ENCODE data around the gene GPC6. TPM values are rescaled to one million over a fixed set of nuclear protein-coding genes. Genes with fewer than 3 reads are reported as not detected.
"Not testable (repeated sequence)": the region's sequence is repeated elsewhere in the genome, so short reads cannot be mapped to it uniquely, and the experiment has no call there.

Gene GPC6
- polyA plus RNA-seq, 4 donors, result 47.9 to 66.1 (median 61.3) TPM

DNA sequence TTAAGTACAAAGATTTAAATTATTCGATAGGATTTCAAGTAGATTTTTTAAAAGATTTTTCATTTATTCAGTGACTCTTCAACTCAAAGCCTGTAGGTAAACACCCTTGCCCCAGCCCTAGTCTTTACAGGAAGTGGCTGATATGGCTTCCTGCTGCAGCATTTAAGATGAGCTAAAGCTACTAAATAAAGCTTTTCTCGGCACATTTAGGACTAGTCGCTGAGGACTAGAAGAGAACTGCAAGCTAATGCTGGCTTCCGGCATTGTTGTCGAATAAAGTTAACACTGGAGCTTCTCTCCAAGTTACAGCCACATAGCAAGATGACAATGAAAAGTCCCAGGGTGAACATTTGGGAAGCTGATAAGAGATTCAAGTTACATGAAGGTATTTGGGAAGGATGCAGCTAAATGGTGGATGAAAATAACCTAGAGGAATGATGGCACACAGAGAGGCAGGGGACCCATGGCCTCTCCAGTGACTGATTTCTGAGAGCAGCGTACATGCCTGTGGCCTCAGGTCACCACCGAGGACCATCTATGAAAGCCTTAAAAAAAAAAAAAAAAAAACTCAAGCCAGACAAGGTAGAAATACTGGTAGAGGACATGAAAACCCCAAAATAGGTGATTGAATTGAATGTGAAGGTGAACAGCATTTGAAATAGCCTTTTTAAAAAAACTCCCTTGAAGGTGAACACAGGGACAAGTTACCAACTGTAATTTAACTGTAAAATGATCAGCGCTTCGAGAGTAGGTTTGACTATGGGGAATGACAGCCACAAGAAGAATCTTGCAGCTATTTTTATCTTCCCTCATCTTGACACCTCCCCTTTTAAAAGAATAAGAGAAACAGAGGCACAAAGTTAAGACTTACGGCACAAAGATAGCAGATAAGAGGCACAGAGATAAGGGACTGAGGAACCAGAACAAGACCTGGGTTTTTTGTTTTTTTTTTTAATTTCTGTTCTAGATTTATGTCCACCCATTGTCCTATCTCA, 1097.5 kb downstream of the GPC6 start:
- DNase-seq (ENCODE audit: low read depth in 4 of 4, low spot score in 2 of 4), result no peak

DNA sequence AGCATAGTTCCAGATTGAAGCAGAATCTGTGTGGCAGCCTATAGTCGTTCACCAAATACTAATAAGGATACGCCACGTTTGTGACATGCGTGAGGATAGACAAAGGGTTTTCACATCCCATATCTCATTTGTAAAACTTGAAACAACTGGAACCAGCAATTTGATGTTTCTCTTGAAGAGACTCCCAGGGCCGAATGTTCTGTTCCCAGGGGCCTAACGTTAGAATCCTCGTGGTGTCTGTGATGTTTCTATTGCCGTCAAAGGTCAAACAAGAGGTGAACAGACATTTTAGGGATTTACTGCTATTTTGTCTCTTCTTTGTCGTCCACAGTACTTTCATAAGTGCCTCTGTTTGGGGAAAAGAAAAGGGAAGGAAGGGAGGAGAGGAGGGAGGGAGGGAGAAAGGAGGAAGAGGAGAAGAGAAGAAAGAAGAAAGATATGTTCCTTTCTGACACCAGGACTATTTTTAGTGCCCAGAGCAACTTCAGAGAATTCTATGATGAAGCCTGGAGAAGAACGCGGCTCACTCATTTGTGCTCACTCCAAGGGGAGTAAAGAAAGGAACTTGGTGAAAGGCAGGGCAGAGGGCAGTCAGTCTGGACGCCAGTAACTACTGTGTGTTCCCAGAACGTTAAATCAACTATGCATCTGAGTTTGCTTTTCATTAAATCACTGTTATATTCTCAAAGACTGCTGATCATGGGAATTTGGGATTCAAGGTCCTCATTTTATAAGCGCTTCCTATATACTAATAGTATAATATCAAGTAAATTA, 1098.3 kb downstream of the GPC6 start:
- DNase-seq (ENCODE audit: low read depth in 4 of 4, low spot score in 2 of 4), result no peak

DNA sequence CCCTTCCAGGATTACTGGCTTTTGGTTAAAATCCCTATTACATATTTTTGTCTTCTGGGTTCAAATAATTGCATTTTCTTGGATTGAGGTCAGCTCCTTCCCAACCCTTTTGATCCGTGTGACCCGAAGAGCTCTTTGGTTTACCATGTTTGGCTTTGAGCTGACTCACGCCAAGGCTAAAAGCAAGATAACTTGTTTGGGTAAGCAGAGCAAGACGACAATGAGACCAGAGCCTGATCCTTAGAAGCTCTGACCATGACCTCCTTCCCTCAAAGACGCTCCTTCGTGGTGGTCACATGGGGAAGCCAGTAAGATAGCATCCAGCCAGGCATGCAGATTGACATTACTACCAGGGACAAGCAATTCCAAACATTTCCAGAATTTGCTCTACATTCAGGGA, 1099.0 kb downstream of the GPC6 start:
- no peak for DNase-seq (ENCODE audit: low read depth in 4 of 4, low spot score in 2 of 4)

DNA sequence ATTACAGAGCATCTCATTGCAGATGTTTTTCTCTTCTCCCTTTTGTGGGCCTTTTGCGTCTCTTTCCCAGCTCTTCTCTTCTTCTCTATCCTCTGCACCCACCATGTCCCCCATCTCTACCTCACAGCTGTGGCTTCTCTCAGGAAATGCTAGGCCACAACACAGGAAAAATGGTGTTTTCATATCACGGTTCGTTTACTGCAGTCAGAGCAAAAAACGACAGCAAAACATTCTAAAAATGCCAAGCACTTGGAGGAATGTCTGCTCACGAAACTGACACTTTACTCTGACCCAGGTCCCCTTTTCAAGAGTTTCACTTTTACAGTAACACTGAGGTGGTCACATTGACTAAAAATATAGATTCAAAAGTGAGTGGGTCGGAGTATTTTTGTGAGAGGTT, 1100.7 kb downstream of the GPC6 start:
- DNase-seq (ENCODE audit: low read depth in 4 of 4, low spot score in 2 of 4), result no peak

DNA sequence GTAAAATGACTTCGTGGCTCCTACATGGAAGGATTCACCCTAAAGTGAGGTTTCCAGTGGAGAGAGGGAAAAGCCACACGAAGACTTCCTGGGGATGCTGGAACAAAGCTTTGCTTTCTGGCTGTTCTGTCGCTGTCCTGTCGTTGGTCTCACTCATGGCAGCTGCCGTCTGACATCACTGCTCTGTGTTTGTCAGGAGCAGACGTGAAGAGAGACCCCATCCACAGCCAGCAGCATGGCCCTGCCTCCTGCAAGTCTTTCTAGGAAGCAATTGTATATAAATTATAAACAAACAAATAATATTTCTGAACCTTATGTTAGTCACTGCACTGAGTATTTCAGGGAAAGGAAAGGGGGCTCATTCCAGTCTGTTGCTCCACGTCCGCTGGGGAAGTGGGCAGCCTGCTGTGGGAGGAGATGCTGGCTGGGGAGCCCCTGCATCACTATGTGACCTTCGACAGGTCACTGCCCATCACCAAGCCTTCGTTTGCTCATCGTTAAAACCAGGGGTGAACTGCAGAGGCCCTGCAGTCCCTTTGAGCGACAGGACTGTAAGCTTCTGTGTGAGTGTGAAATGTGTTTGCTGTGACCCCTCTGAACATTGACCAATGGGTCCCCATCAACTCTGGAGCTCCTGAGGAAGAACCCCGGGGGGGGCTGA, 1101.9 kb downstream of the GPC6 start:
- DNase-seq (ENCODE audit: low read depth in 4 of 4, low spot score in 2 of 4), result no peak

DNA sequence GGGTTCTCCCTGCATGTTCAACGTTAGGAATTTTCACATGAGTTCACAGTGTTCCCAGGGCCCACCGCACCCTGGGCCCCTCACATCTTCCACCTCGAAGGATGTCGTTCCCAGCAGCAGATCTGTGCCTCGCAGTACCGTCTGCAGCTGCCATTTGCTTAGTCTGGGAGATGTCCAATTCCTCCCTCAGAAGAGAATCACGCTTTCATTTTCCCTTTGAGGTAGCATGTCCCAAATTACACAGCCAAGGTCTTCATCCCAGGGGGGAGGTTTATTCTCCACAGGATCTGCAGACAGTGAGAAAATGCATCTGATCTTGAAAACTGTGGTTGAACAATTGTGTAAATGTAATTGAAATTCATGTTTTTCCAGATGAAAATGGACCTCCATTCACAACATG, 1102.7 kb downstream of the GPC6 start:
- DNase-seq (ENCODE audit: low read depth in 4 of 4, low spot score in 2 of 4), result no peak

DNA sequence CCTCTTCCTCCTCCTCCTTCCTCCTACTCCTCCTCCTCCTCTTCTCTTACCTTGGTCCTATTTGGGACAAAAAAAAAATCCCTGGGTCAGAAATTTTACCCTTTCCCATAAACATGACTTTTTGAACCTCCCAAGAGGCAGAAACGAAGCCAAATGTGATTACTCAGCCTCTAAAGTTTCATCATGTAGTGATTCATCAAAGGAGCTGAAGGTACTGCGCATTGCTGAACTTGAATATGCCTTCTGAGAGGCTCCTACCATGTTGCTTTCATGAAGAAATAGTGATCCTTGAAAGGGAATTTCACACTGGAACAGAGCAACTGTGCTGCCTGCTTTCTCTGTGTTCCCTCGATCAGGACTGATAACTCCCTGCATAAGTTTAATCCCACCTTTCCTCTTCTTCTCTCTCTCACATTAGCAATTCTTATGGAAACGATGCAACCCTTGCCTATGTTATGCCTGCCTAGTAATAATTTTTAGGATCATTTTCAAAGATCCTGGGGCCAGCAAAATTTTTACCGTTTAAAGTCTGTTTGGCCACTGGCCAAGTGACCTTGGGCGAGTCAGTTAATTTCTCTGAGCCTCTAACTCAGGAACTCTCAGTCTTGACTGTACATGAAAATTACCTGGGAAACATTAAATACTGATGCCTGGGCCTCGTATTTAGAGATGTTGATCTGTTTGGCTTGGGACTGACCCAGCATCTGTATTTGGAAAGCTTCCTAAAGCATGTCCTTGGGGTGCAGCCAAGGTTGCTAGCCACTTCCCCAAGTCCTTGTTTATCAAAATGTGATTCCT, 1103.3 kb downstream of the GPC6 start:
- no peak for DNase-seq (ENCODE audit: low read depth in 4 of 4, low spot score in 2 of 4)

DNA sequence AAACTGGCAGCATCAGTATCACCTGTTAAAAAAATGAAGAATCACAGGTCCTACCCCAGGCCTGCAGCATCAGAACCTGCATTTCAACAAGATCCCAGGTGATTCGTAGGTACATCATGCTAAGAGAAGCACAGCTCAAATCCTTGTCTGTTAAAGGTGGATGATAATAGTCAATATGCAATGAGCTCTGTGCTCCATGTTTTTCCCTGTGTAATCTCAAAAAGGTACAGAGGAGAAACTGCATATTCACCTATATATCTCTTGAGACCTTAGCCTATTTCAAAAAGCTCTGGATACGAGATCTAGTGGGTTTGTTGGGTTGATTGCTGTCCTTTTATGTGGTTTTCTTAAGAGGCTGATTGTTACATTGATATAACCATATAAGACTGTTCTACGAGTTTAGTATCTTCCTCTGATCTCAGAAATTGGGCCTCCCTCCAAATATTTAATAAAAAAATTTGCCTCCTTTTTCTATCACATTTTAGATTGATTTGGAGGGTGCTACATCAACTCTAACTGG, 1104.0 kb downstream of the GPC6 start:
- DNase-seq (ENCODE audit: low read depth in 4 of 4, low spot score in 2 of 4), result no peak

DNA sequence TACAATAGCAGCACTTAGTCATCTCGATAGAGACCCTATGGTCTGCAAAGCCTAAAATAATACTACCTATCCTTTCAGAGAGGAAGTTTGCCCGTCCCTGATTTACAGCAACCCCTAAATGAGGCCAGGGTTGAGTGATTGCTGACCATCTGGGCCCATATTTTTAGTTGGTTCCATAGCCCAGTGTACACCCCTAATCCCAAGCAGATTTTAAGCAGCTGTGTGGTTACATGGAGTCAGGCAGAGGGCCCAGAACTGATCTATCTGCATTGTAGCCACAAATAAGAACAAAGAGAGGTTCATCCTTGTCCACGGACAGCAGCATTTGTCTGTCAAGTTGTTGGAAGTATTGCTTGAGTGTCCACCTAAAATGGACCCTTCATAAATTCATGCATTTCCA, 1104.7 kb downstream of the GPC6 start:
- no peak for DNase-seq (ENCODE audit: low read depth in 4 of 4, low spot score in 2 of 4)

DNA sequence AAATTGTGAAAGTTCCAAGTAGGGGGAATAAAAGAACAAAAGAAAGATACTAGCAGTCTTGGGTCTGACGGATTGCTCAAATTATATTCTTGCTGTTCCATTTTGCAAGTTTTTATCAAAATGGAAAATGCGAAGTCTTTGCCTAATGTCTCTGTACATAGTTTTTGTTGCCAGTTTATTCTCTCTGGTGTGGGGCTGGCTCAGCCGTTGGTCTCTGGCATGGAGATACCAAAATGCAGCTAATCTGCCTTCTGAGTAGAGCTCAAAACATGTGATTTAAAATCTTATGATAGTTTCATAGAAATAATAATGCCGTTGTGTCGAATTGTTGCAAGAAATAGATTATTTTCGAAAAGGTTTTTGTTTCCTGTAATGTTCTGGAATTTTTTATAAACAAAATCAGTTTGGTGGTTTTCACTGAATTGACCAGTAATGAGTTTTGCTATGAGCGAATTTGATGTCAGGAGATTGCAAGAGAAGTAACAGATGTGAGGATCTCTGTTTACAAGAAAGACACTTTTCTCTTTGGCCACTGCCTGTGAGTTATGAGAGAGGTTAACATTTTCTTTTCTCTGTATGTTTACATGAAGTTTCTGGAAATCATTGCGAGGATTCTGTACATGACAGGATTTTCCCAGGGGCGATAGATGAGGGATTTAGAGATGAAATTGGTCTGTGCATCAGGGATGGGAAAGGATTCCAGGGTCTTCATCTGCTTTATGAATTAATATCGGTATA, 1105.9 kb downstream of the GPC6 start:
- no peak for DNase-seq (ENCODE audit: low read depth in 4 of 4, low spot score in 2 of 4)

DNA sequence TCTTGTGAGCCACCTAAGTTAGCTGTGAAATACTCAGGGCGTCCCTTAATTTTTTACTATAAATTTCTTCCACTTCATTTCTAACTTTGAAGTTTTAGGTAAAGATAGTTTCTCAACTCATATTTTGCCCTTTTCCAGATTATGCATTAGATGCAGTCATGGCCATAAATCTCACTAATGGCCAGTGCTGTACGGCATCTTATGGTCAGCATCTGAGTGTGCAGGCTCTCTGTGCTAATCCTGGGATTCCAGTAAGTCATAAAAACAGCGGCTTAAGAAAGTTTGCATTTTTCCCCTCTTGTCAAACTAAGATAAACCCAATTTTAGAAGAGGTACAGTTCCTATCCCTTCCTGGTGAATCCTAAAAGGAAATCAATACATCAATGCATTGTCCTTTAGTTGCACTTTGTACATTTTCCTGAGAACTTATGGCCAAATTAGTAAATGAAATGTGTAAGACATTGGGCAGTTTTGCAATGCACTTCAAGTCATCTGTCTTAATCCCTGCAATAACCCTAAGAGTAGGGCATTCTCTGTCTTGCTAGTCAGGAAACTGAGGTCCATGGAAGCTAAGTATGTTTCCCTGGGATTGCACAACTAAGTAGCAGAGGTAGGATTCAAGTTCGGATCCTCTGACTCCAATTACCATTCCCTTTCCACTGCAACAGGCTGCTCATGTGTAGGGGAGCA, 1106.7 kb downstream of the GPC6 start:
- no peak for DNase-seq (ENCODE audit: low read depth in 4 of 4, low spot score in 2 of 4)

DNA sequence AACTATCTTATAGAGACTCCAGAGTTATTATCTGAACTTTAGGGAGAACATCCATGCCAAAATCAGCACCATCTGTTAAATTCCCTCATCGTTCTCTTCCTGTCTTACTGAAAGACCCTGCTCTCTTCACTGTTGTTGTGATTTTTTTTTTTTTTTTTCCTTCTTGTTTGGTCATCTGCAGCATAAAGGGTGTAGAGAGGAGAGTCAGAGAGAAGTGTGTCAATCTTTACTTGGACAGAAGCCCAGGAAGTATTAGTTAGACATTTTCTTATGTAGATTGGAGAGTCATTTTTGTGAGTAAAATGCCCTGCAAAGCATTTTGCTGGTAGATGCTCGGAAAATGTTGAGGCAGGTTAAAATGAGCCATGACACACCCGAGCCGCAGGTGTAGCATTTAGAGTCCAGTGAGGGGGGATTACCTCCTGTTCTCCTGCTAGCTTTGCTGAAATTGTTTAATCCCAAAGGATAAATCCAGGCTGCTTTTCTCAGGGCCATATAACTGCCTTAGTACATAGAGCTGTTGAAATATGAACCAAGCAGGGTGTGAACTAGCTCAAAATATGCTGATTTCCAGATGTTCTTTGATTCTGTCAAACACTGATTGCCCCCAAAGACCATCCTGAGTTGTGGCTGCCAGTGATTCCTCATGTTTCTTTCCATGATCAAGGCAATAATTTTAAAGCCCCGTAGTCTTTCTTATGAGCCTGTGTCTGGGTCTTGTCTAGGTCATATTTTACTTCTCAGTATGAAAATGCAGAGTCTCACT, 1109.3 kb downstream of the GPC6 start:
- no peak for DNase-seq (ENCODE audit: low read depth in 4 of 4, low spot score in 2 of 4)

DNA sequence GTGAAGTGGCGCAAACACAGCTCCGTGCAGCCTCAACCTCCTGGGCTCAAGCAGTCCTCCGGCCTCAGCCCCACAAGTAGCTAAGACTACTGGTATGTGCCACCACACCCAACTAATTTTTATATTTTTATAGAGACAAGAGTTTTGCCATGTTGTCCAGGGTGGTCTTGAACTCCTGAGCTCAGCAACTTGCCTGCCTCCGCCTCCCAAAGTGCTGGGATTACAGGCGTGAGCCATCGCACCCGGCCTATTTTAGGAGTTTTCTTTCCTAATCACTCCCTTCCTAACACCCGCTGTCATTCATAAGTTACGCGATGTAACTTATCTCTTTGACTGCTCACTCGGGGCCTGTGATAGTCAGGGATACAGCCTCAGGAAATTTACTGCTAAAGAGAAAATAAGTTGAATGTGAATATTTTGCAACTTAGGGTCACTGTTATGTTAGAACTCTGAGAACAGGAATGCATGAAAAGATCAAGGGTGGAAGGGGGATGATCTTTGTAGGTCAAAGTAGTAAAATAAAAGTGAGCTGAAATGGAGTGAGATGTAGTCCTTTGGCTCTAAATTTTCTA, 1112.6 kb downstream of the GPC6 start:
- no peak for DNase-seq (ENCODE audit: low read depth in 4 of 4, low spot score in 2 of 4)

DNA sequence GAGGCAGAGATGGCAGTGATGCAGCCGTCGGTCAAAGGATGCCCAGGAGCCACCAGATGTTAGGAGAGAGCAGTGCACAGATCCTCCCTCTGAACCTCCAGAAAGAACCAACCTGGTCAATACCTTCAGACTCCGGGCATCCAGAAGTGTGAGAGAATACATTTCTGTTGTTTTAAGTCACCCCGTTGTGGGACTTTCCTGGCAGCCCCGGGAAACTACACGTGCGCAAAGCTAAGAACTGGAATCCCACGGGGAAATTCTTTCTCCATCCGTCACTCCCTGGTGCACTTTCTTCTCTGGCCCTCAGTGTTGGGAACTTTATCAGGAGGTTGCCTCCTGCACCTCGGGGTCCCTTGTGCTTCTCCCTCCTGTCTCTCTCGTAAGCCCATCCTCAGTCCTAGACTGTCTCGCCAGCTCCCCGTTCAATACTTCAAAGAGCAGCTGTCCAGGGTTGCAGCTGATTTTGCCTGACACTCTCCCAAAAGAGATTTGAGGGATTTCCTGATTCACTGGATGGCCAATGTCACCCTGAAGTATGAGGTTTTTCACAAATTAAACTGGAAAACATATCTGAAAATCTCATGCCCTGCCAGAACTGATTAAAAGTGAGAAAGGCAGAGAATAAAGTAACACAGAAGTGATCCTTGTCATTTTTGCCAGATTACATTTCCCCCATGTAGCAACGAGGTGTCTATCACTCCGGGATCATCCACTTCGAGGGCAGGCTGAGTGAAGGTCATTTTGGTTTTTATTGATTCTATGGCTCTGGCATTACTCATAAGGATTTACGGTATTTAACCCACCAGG, 1116.0 kb downstream of the GPC6 start:
- no peak for DNase-seq (ENCODE audit: low read depth in 4 of 4, low spot score in 2 of 4)

DNA sequence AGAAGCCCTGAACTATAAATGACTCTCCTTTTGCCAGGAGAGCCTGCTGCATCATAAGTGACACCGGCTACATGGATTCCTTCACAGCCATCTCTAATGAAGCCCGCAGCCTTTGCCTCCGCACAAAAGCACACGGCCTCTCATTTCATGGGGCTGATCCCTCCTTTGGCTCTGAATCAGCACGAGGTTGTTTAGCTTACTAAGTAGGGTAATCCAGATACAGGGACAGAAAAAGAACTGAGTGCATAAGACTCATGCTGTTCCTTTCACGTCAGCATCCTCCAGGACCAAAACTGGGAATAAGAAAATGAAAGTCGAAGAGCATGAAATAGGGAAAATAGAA, 1116.6 kb downstream of the GPC6 start:
- no peak for DNase-seq (ENCODE audit: low read depth in 4 of 4, low spot score in 2 of 4)

DNA sequence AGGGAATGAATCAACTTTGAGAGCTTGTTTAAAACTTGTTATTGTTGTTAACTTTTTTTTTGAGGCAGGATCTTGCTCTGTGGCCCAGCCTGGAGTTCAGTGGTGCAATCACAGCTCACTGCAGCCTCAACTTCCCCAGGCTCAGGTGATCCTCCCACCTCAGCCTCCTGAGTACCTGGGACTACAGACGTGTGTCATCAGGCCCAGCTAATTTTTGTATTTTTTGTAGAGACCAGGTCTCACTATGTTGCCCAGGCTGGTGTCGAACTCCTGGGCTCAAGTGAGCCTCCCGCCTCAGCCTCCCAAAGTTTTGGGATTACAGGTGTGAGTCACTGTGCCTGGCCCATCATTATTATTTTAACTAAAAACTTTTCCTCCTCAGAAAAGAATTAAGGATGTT, 1117.1 kb downstream of the GPC6 start:
- not testable (repeated sequence) for DNase-seq (ENCODE audit: low read depth in 4 of 4, low spot score in 2 of 4)
